B cell (primary cell): ENCODE data around the gene OR52N4. TPM values are rescaled to one million over a fixed set of nuclear protein-coding genes. Genes with fewer than 3 reads are reported as not detected.

Experiments
- ATAC-seq: fragments of 200-7000 bp; cut with Tn5 transposase; one replicate; pipeline ENCODE4 v1.10.0; 2021; ENCODE audit warnings: low read depth, mild to moderate bottlenecking, moderate number of reproducible peaks, moderate library complexity
- CTCF ChIA-PET: fragments of 350-600 bp; sonication (Branson Sonifier 250); formaldehyde crosslinking; loops from one replicate; lab custom pipeline; 2021; ENCODE audit warnings: antibody characterized with exemption, inconsistent platforms; lab: Charles Lee
- POLR2A ChIA-PET: fragments of 350-600 bp; sonication (Branson Sonifier 250); formaldehyde crosslinking; loops from one replicate; lab custom pipeline; 2021; ENCODE audit warnings: antibody characterized with exemption; lab: Charles Lee
- DNase-seq: peaks from one replicate; pipeline ENCODE4 v3.0.0; 2013
- H2AFZ ChIP-seq: 2 replicates; pipeline ENCODE4 v1.6.1; 2012; ENCODE audit warnings: mild to moderate bottlenecking, low read depth, low read length; ENCODE audit not compliant: insufficient read depth, poor library complexity, severe bottlenecking
- H3K27ac ChIP-seq, 2 donors: 1 replicate in 1 of 2; 2 replicates in 1 of 2; pipeline ENCODE4 v1.5.1; 2012 to 2013; ENCODE audit warnings: low read length in 2 of 2, mild to moderate bottlenecking in 2 of 2, moderate library complexity in 1 of 2
- H3K27me3 ChIP-seq, 4 experiments: fragments of 200-600 bp in 1 of 4; sonication (generic) in 1 of 4; replicated peaks in 1 of 4; 1 replicate in 2 of 4; 2 replicates in 2 of 4; pipeline versions ENCODE4 v1.6.1 to v1.7.0; 2013 to 2016; ENCODE audit warnings: low read length in 3 of 4, mild to moderate bottlenecking in 2 of 4, mixed read lengths in 1 of 4, moderate library complexity in 1 of 4; ENCODE audit not compliant: insufficient read depth in 4 of 4, control insufficient read depth in 3 of 4; ENCODE audit errors: control extremely low read depth in 1 of 4
- H3K36me3 ChIP-seq, 2 experiments: replicated peaks in 1 of 2; 1 replicate in 1 of 2; 2 replicates in 1 of 2; pipeline versions ENCODE4 v1.6.1 to v1.7.1; 2013; ENCODE audit warnings: low read length in 1 of 2; ENCODE audit not compliant: insufficient read depth in 2 of 2, control insufficient read depth in 1 of 2; ENCODE audit errors: control extremely low read depth in 1 of 2, extremely low read depth in 1 of 2
- H3K4me1 ChIP-seq, 2 donors: fragments of 200-600 bp in 1 of 2; sonication (generic) in 1 of 2; 1 replicate in 1 of 2; 2 replicates in 1 of 2; pipeline versions ENCODE4 v1.5.1 to v1.6.1; 2013 to 2017; ENCODE audit warnings: low read length in 2 of 2; ENCODE audit not compliant: control insufficient read depth in 2 of 2, insufficient read depth in 2 of 2
- H3K4me2 ChIP-seq: replicated peaks from 2 replicates; pipeline ENCODE3; 2012; ENCODE audit warnings: mild to moderate bottlenecking, low read depth, low read length; ENCODE audit not compliant: poor library complexity, severe bottlenecking
- H3K4me3 ChIP-seq, 5 experiments: fragments of 200-600 bp in 1 of 5; sonication (generic) in 1 of 5; 1 replicate in 3 of 5; 2 replicates in 2 of 5; pipeline versions ENCODE4 v1.5.1 to v1.7.0; 2011 to 2016; ENCODE audit warnings: low read length in 4 of 5, mild to moderate bottlenecking in 4 of 5, low read depth in 2 of 5, control low read depth in 1 of 5, moderate library complexity in 1 of 5; ENCODE audit not compliant: insufficient read depth in 1 of 5; ENCODE audit errors: control extremely low read depth in 1 of 5, extremely low read depth in 1 of 5
- H3K79me2 ChIP-seq: fragments of 200-600 bp; sonication (generic); one replicate; pipeline ENCODE4 v1.6.0; 2016; ENCODE audit warnings: low read length; ENCODE audit not compliant: control insufficient read depth, insufficient read depth
- H3K9ac ChIP-seq: fragments of 200-600 bp; sonication (generic); 2 replicates; pipeline ENCODE4 v1.6.1; 2017; ENCODE audit warnings: mild to moderate bottlenecking, low read length, moderate library complexity
- H3K9me3 ChIP-seq, 3 donors: one replicate each; pipeline versions ENCODE4 v1.6.1 to v1.7.1; 2013; ENCODE audit warnings: low read length in 2 of 3; ENCODE audit not compliant: control insufficient read depth in 2 of 3, insufficient read depth in 1 of 3; ENCODE audit errors: control extremely low read depth in 1 of 3
- H4K20me1 ChIP-seq: 2 replicates; pipeline ENCODE4 v1.6.0; 2012; ENCODE audit warnings: mild to moderate bottlenecking, low read length; ENCODE audit not compliant: insufficient read depth, control insufficient read depth, poor library complexity, severe bottlenecking
- H3K27ac Mint-ChIP-seq: one replicate; pipeline ENCODE4 v1.8.0; 2021; ENCODE audit warnings: mixed read lengths
- H3K27me3 Mint-ChIP-seq: one replicate; pipeline ENCODE4 v1.8.0; 2021; ENCODE audit warnings: mixed read lengths
- H3K4me1 Mint-ChIP-seq: one replicate; pipeline ENCODE4 v1.8.0; 2021; ENCODE audit warnings: mixed read lengths
- H3K4me3 Mint-ChIP-seq: one replicate; pipeline ENCODE4 v1.8.0; 2021; ENCODE audit warnings: mixed read lengths
- H3K9me3 Mint-ChIP-seq: one replicate; pipeline ENCODE4 v1.8.0; 2022; ENCODE audit warnings: mixed read lengths; ENCODE audit not compliant: insufficient read depth
- EZH2 ChIP-seq: IDR thresholded peaks from 2 replicates; pipeline ENCODE4 v1.6.1; 2012; ENCODE audit warnings: borderline replicate concordance, low read depth, mild to moderate bottlenecking, moderate library complexity, low read length; ENCODE audit not compliant: insufficient read depth, poor library complexity, severe bottlenecking
- WGBS: methylation state at CpG from one replicate; pipeline ENCODE4 v1.1.5; 2013; ENCODE audit warnings: missing lambda C conversion rate; ENCODE audit not compliant: insufficient coverage; 5-methylcytosine and 5-hydroxymethylcytosine counted together
- intact Hi-C: fragments of 100-400 bp; cut with micrococcal nuclease; formaldehyde crosslinking; loops from one replicate; pipeline ENCODE4 v1.10.0; 2022
- polyA plus RNA-seq: library from polyadenylated mRNA; depleted of rRNA; stranded (reverse); fragments of >200 nt; gene quantifications from 2 replicates; pipeline ENCODE4 v1.2.3, GENCODE V29; 2012
- total RNA-seq, 2 donors: library from RNA; stranded (reverse); fragments of 120-200 nt in 1 of 2; gene quantifications; 1 replicate in 1 of 2; 2 replicates in 1 of 2; pipeline versions ENCODE4 v1.2.3 to v1.2.4, GENCODE V29; 2013 to 2022
- TF ChIP-seq, protein P1 (sequence below): fragments of 200-600 bp; IDR thresholded peaks from one replicate; pipeline ENCODE4 v1.8.0; 2022; ENCODE audit warnings: antibody characterized with exemption, mild to moderate bottlenecking

The OR52N4 gene
- total and polyA plus RNA-seq, 2 donors (not counting 1 experiment from before 2014, with no cell fraction given): 2.1 to 10.3 TPM

DNA sequence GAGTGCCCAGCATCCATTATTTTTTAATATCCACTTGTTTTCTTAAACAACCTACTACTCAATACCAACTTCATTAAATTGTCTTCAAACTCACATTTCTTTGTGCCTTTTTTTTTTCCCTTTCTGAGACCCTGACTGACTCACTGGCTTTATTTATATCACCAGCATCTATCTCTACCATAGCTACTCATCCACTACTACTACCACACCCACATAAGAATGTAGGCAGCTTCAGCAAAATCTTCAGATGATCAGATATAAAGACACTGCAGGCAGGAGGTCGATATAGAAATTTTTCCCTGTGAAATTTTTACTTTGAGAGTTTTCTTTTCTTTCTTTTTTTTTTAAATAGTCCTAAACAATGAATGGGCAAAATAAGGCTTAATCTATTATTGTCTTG is 15.6 kb upstream of the OR52N4 start:
- no peaks in the 10 kb centered on the region for H3K79me2 ChIP-seq
- H3K27ac ChIP-seq: no peak overlapping the region
- no peak overlapping the region for H3K9ac ChIP-seq
- H3K9me3 ChIP-seq: peaks cover 5 to 12% (median 8%) of the 10 kb centered on the region in 3 donors
- H3K27ac Mint-ChIP-seq: no peak overlapping the region
- H2AFZ ChIP-seq: no peak overlapping the region
- ATAC-seq (no peak), DNase-seq (no peak)
- no peaks in the 10 kb centered on the region for H3K27me3 ChIP-seq
- H3K36me3 ChIP-seq: no peaks in the 10 kb centered on the region
- intact Hi-C loops: no loop called here
- H3K4me3 Mint-ChIP-seq: no peak overlapping the region
- H4K20me1 ChIP-seq: no peaks in the 10 kb centered on the region
- POLR2A ChIA-PET: no interaction called here
- CTCF ChIA-PET: no interaction called here
- H3K27me3 Mint-ChIP-seq: peaks cover 22% of the 10 kb centered on the region
- no peak overlapping the region for H3K4me3 ChIP-seq
- H3K4me1 Mint-ChIP-seq: no peaks in the 10 kb centered on the region
- H3K4me2 ChIP-seq: no peak overlapping the region
- H3K4me1 ChIP-seq: no peaks in the 10 kb centered on the region
- H3K9me3 Mint-ChIP-seq: peaks cover 6% of the 10 kb centered on the region
- TF ChIP-seq, protein P1, sequence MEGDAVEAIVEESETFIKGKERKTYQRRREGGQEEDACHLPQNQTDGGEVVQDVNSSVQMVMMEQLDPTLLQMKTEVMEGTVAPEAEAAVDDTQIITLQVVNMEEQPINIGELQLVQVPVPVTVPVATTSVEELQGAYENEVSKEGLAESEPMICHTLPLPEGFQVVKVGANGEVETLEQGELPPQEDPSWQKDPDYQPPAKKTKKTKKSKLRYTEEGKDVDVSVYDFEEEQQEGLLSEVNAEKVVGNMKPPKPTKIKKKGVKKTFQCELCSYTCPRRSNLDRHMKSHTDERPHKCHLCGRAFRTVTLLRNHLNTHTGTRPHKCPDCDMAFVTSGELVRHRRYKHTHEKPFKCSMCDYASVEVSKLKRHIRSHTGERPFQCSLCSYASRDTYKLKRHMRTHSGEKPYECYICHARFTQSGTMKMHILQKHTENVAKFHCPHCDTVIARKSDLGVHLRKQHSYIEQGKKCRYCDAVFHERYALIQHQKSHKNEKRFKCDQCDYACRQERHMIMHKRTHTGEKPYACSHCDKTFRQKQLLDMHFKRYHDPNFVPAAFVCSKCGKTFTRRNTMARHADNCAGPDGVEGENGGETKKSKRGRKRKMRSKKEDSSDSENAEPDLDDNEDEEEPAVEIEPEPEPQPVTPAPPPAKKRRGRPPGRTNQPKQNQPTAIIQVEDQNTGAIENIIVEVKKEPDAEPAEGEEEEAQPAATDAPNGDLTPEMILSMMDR: no peak
- TF ChIP-seq EZH2: no peak
- WGBS: no CpG with 5 or more reads among the region's 1 CpG

DNA sequence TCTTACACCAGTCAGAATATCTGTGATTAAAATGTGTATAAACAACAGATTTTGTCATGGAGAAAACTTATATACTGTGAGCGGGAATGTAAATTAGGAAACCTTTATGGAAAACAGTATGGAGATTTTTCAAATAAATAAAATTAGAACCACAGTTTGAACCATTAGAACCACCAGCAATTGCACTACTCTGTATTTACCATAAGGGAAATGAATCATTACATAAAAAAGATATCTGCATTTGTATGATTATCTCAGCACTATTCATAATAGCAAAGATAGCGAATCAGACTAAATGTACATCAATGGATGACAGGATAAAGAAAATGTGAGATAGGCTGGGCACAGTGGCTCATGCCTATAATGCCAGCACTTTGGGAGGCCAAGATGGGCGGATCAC is 7.4 kb upstream of the OR52N4 start:
- Histone ChIP-seq H3K27me3 (no peaks in the 10 kb centered on the region), H3K4me3 (no peak overlapping the region), H3K4me2 (no peak overlapping the region), H3K9ac (no peak overlapping the region), H4K20me1 (no peaks in the 10 kb centered on the region), H3K4me1 (no peaks in the 10 kb centered on the region), H3K79me2 (no peaks in the 10 kb centered on the region), H3K36me3 (no peaks in the 10 kb centered on the region), H2AFZ (no peak overlapping the region), H3K9me3 (peaks cover 0 to 5% (median 5%) of the 10 kb centered on the region in 3 donors), H3K27ac (no peak overlapping the region)
- Mint-ChIP-seq H3K9me3 (no peaks in the 10 kb centered on the region), H3K4me3 (no peak overlapping the region), H3K27ac (no peak overlapping the region), H3K4me1 (no peaks in the 10 kb centered on the region), H3K27me3 (peaks cover 9% of the 10 kb centered on the region)
- ChIA-PET POLR2A (no interaction called here), CTCF (no interaction called here)
- no peak for DNase-seq
- no CpG with 5 or more reads among the region's 3 CpGs for WGBS
- intact Hi-C loops: no loop called here
- ATAC-seq: no peak
- TF ChIP-seq, protein P1: no peak
- no peak for TF ChIP-seq EZH2
